HG03175 (cell line): ENCODE results near the gene TREML2.
"Not testable (repeated sequence)": the region's sequence is repeated elsewhere in the genome, so short reads cannot be mapped to it uniquely, and the experiment has no call there.

Source experiments
- ATAC-seq: cut with Tn5 transposase; IDR thresholded peaks from one replicate; pipeline ENCODE4 v1.9.1; 2021; ENCODE audit warnings: mild to moderate bottlenecking, moderate library complexity; ENCODE audit not compliant: unreplicated experiment

The TREML2 gene

GRCh38 chr6:41200901-41201763 lies at the start of gene TREML2:
Gene TREML2 (minus strand): TSS chr6:41201149. CDS start chr6:41201008, 141 bp downstream.
- peak; percentile 40 for ATAC-seq

- ATAC-seq, result no peak
Measured at GRCh38 chr6:41247882-41248705, 47.1 kb upstream of the TREML2 start.

- no peak for ATAC-seq
Measured at GRCh38 chr6:41247288-41247865, 46.4 kb upstream of the TREML2 start.

GRCh38 chr6:41246529-41246928 lies 45.6 kb upstream of the TREML2 start:
- not testable (repeated sequence) for ATAC-seq

- ATAC-seq, result no peak
Measured at GRCh38 chr6:41239467-41240159, 38.7 kb upstream of the TREML2 start.

- ATAC-seq, result no peak
Measured at GRCh38 chr6:41237128-41237527, 36.2 kb upstream of the TREML2 start.

- no peak for ATAC-seq
Measured at GRCh38 chr6:41236276-41236675, 35.3 kb upstream of the TREML2 start.

- ATAC-seq, result no peak
Measured at GRCh38 chr6:41232667-41233066, 31.7 kb upstream of the TREML2 start.

GRCh38 chr6:41231246-41231645 lies 30.3 kb upstream of the TREML2 start:
- ATAC-seq, result no peak

- ATAC-seq, result no peak
Measured at GRCh38 chr6:41229721-41230120, 28.8 kb upstream of the TREML2 start.

GRCh38 chr6:41228616-41229015 lies 27.7 kb upstream of the TREML2 start:
- ATAC-seq, result no peak

- ATAC-seq, result no peak
Measured at GRCh38 chr6:41228096-41228495, 27.1 kb upstream of the TREML2 start, which contains the start of gene TREML4. Gene TREML4 (plus strand): TSS chr6:41228349. CDS start chr6:41228428, 79 bp downstream.

- ATAC-seq, result no peak
Measured at GRCh38 chr6:41226752-41227151, 25.8 kb upstream of the TREML2 start.

- no peak for ATAC-seq
Measured at GRCh38 chr6:41224800-41225199, 23.9 kb upstream of the TREML2 start.

- no peak for ATAC-seq
Measured at GRCh38 chr6:41222513-41222912, 21.6 kb upstream of the TREML2 start.

- no peak for ATAC-seq
Measured at GRCh38 chr6:41222045-41222444, 21.1 kb upstream of the TREML2 start.

GRCh38 chr6:41216616-41217015 lies 15.7 kb upstream of the TREML2 start:
- no peak for ATAC-seq

GRCh38 chr6:41215777-41216176 lies 14.8 kb upstream of the TREML2 start:
- no peak for ATAC-seq

- no peak for ATAC-seq
Measured at GRCh38 chr6:41214559-41215238, 13.8 kb upstream of the TREML2 start.
